ENCODE data around the gene RPRD1B. TPM values are rescaled to one million over a fixed set of nuclear protein-coding genes. Genes with fewer than 3 reads are reported as not detected.

RPRD1B gene
- total and polyA plus RNA-seq, 2 experiments from 2014 or later, result 7.3 to 24.3 TPM

DNA sequence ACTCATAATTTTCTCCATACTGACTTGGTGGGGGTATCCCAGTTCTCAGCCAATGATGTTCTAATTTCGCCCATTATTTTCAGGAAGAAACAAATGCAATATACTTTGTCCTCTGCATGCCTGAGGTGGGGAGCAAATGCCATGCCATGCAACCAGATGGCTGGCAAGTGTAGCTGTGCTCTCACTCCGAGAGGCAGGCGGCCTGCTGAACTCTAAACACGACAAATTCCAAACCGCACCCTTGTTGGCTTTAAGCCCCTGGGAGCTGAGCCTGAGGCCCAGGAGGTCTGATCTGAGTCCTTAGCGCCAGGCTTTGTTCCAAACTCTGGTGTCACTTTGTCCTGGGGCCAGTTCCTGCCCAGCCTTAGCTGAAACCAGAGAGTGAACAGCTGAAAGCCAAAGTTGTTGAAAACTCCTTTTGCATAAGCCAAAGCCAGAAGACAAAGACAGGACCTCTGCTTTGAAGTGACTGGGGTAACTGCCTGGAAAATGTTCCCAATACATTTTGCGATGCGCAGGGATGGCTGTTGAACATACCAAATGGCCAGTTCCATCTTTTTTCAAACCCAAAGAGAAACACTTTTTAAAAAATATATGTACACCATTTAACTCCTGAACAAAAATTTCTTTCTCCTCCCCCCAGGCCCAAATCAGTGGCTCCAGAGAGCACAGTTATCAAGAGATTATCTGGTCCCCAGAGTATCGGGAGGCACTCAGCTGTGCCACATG is 46.5 kb upstream of the RPRD1B start:
- Histone ChIP-seq H3F3A (replicated peaks; ENCODE audit: low read depth) (no peaks in the 10 kb centered on the region), H3K4me1 (ENCODE audit: insufficient read depth) (no peaks in the 10 kb centered on the region), H3K27ac (ENCODE audit: low read depth) (no peak overlapping the region), H3K27me3 (ENCODE audit: insufficient read depth) (no peaks in the 10 kb centered on the region), H3K36me3 (ENCODE audit: insufficient read depth) (peaks cover 11% of the 10 kb centered on the region; the same call in 1 of the 2 replicates), H3K79me2 (replicated peaks; ENCODE audit: insufficient read depth) (no peaks in the 10 kb centered on the region), H3K4me2 (no peak overlapping the region), H3K9me2 (ENCODE audit: insufficient read depth) (no peaks in the 10 kb centered on the region), H3K4me3 (no peak overlapping the region), H4K20me1 (replicated peaks; ENCODE audit: insufficient read depth) (peaks cover 4% of the 10 kb centered on the region; the same call in 1 of the 2 replicates), H2AFZ (no peak overlapping the region)
- Mint-ChIP-seq H3K9me3 (no peaks in the 10 kb centered on the region; the same call in 2 of the 3 replicates), H3K4me1 (peaks cover 5% of the 10 kb centered on the region; the same call in 2 of the 3 replicates), H3K27me3 (ENCODE audit: insufficient read depth, low read depth, poor library complexity) (peaks cover 5% of the 10 kb centered on the region), H3K27ac (no peak overlapping the region), H3K4me3 (no peak overlapping the region), H3K36me3 (ENCODE audit: low read depth) (peaks cover 28% of the 10 kb centered on the region)
- no peak for TF ChIP-seq ZNF462 (CRISPR knock-in tag; IDR thresholded peaks at IDR 0.05)
- no peak for TF ChIP-seq POLR2AphosphoS5 (IDR thresholded peaks at IDR 0.05; ENCODE audit: low read depth)
- no peak for TF ChIP-seq EZH2phosphoT487 (IDR thresholded peaks at IDR 0.05; ENCODE audit: unreplicated experiment)
- TF ChIP-seq, protein P1, sequence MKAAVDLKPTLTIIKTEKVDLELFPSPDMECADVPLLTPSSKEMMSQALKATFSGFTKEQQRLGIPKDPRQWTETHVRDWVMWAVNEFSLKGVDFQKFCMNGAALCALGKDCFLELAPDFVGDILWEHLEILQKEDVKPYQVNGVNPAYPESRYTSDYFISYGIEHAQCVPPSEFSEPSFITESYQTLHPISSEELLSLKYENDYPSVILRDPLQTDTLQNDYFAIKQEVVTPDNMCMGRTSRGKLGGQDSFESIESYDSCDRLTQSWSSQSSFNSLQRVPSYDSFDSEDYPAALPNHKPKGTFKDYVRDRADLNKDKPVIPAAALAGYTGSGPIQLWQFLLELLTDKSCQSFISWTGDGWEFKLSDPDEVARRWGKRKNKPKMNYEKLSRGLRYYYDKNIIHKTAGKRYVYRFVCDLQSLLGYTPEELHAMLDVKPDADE (IDR thresholded peaks at IDR 0.05), result no peak
- DNase-seq (ENCODE audit: low spot score) (peak; percentile 34), ATAC-seq (no peak)
